GM19438 (cell line): Measurements from ENCODE around the gene ATP1B3.
"Not testable (repeated sequence)": the region's sequence is repeated elsewhere in the genome, so short reads cannot be mapped to it uniquely, and the experiment has no call there.

Source experiments
- ATAC-seq: cut with Tn5 transposase; IDR thresholded peaks from one replicate; pipeline ENCODE4 v1.9.1; 2021; ENCODE audit warnings: low read depth; ENCODE audit not compliant: unreplicated experiment

ATP1B3 gene

GRCh38 chr3:141940194-141940776 lies 63.8 kb downstream of the ATP1B3 start:
- no peak for ATAC-seq

- ATAC-seq: no peak
Observed at GRCh38 chr3:141941093-141941492, 64.7 kb downstream of the ATP1B3 start.

GRCh38 chr3:141942006-141942405 lies 65.6 kb downstream of the ATP1B3 start:
- no peak for ATAC-seq

- ATAC-seq: no peak
Observed at GRCh38 chr3:141945726-141946485, 69.5 kb downstream of the ATP1B3 start.

- no peak for ATAC-seq
Observed at GRCh38 chr3:141949399-141949798, 73.0 kb downstream of the ATP1B3 start.

GRCh38 chr3:141949972-141950371 lies 73.5 kb downstream of the ATP1B3 start:
- ATAC-seq: no peak

GRCh38 chr3:141950572-141951493 lies 74.4 kb downstream of the ATP1B3 start:
- no peak for ATAC-seq

- no peak for ATAC-seq
Observed at GRCh38 chr3:141952611-141953010, 76.2 kb downstream of the ATP1B3 start.

GRCh38 chr3:141955175-141955574 lies 78.7 kb downstream of the ATP1B3 start:
- no peak for ATAC-seq

GRCh38 chr3:141959589-141960554 lies 83.4 kb downstream of the ATP1B3 start:
- no peak for ATAC-seq

- ATAC-seq: no peak
Observed at GRCh38 chr3:141960731-141961130, 84.3 kb downstream of the ATP1B3 start.

- no peak for ATAC-seq
Observed at GRCh38 chr3:141963301-141963700, 86.9 kb downstream of the ATP1B3 start.

GRCh38 chr3:141965471-141965870 lies 89.0 kb downstream of the ATP1B3 start:
- no peak for ATAC-seq

GRCh38 chr3:141969711-141970110 lies 93.3 kb downstream of the ATP1B3 start:
- ATAC-seq: no peak

- no peak for ATAC-seq
Observed at GRCh38 chr3:141971571-141971970, 95.1 kb downstream of the ATP1B3 start.

- ATAC-seq: no peak
Observed at GRCh38 chr3:141972399-141972798, 96.0 kb downstream of the ATP1B3 start.

- ATAC-seq: not testable (repeated sequence)
Observed at GRCh38 chr3:141974777-141975176, 98.3 kb downstream of the ATP1B3 start.
